ENCODE results near the gene CD22.
"Not testable (repeated sequence)": the region's sequence is repeated elsewhere in the genome, so short reads cannot be mapped to it uniquely, and the experiment has no call there.

CD22 gene

GRCh38 chr19:35345671-35346111, 16.7 kb downstream of the CD22 start:
- no peak for DNase-seq

GRCh38 chr19:35346193-35347052, 17.4 kb downstream of the CD22 start:
- no peak for DNase-seq

DNA sequence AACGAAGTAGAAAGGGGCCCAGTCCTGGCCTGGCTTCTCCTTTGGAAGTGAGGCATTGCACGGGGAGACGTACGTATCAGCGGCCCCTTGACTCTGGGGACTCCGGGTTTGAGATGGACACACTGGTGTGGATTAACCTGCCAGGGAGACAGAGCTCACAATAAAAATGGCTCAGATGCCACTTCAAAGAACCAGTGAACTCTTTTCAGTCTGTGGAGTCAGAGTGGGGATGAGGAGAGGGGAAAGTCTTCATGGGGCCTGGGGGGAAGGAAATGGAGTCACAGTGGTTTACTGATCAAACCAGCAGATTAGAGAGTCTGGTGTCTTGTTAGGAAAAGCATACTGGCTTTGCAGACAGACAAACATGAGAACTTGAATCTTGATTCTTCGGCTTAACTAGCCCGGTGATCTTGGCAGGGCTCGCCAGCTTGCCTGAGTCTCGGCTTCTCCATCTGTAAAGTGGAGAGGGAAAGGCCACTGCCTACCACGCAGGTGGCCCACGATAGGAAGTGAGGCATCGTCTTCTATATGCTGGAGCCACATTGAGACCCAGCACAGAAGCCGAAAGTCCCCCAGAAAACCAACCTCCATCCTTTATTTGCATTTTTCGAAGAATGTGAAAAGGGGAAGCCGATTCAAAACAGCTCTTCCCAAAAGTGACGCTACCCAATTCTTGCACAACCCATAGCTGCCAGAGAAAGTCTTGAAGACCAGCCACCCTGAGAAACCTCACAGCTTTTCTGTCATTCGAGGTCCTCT, 18.4 kb downstream of the CD22 start, which contains the start of gene FFAR1:
FFAR1 (plus strand) TSS at position 732 of the 759 bp plus-strand sequence. CDS start 3,650 bp downstream, outside the sequence.
- DNase-seq, result no peak

GRCh38 chr19:35347930-35348298, 18.9 kb downstream of the CD22 start:
- DNase-seq, result no peak

- no peak for DNase-seq
These were observed 20.1 kb downstream of the CD22 start for GRCh38 chr19:35348911-35349611.

GRCh38 chr19:35349614-35350521, 20.9 kb downstream of the CD22 start:
- no peak for DNase-seq

- no peak for DNase-seq
These were observed 21.6 kb downstream of the CD22 start for GRCh38 chr19:35350591-35350990.

GRCh38 chr19:35351411-35352176, 22.6 kb downstream of the CD22 start:
- no peak for DNase-seq

- no peak for DNase-seq
These were observed 23.1 kb downstream of the CD22 start for GRCh38 chr19:35352177-35352447.

DNA sequence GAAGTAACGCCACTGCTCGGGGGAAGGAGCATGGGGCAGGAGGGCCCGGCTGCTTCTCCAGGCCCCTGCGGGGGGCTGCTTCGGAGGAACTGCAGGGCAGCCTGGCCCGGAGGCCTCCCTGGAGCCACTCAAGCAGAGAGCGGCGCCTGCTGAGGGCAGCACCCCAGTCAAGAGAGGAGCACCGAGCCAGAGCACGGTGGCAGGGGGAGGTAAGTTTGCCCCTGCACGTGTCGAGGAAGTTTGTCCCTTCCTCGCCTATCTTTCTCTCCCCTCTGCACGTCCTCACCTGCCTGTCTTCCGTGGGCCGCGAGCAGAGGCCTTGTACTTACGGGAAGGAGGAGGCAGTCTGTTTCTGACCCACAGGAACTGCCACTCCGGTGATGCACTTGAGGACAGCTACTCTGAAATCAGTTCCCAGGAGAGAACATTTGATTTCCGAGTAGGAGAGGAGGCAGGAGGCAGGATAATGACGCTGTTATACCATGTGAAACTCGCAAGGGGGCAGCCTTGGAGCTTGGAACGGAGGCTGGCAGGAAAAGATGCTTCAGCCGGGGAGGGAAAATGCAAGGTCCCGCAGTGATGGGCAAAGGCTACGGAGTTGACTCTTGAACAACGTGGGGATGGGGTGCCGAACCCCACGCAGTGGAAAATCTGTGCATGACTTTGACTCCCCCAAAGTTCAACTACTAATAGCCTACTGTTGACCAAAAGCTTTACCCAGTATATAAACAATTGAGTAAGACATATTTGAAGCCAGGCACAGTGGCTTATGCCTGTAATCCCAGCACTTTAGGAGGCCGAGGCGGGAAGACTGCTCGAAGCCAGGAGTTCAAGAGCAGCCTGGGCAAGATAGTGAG, 23.7 kb downstream of the CD22 start:
- no peak for DNase-seq

DNA sequence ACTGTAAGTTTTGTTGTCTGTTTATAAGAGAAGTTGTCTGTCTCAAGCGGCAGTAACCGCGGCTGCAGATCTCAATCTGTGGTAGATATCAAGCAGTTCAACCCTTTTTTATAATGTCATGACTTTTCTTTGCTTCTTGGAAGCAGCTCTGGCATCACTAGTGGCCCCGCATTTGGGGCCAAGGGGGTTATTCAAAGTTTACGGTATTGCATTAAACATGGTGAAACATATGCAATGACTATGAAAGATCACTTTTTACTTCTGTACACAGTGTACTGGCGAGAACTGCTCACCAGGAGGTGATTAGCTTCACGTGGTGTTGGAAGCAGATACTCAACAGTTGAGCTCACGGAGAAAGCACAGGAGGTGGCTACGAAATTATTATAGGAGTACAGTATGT, 24.6 kb downstream of the CD22 start:
- DNase-seq, result no peak

DNA sequence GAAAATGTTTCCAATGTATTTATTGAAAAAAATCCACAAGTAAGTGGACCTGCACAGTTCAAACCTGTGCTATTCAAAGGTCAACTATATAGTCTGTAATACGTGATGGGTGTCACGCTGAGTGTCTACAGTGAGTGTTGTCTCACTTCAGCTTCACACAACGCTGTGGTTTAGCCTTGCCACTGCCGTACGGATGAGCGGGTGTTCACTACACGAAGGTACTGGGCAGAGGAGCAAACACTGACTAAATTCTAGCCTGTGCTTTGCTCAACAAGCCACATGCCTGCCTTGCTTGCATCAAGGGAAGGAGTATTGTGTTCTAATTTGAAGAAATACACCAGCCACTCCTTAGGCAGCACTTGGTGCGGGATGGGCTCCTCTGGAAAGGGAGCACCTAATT, 25.9 kb downstream of the CD22 start:
- DNase-seq, result no peak

GRCh38 chr19:35355791-35356460, 26.9 kb downstream of the CD22 start:
- DNase-seq, result no peak

DNA sequence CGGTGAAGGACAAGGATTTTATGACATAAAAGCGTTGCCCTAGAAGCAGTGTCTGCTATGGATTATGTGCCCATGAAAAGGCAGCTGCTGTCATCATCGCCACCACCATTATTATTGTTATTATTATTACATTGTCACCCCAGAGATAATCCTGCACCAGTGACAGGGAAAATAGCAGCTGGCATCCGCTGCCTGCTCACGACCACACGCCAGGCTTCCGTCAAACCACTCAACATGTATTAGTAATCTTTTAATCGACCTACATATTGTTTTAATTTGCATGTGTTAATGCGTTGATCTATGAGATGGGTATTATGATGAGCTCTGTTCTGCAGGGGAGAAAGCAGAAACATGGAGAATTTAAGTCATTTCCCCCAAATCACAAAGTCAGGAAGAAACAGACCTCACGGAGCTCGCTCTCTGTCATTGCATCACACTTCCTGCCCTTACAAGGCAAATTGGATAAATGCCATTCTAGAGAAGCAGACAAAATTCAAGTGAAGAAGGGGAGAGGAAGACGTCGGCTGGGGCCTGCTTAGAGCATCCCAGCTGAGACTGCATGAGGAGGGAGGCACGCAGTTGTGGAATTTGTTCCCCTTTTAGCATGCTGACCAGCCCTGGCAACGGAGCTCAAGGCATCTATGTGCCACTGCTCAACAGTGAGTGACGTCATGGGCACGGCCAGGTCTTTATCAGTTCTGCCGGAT, 29.0 kb downstream of the CD22 start, which contains the start of gene FFAR3:
FFAR3 (plus strand) TSS at position 594 of the 707 bp plus-strand sequence. CDS start 431 bp downstream, outside the sequence.
- no peak for DNase-seq

- not testable (repeated sequence) for DNase-seq
These were observed 29.8 kb downstream of the CD22 start for GRCh38 chr19:35358834-35359233.

DNA sequence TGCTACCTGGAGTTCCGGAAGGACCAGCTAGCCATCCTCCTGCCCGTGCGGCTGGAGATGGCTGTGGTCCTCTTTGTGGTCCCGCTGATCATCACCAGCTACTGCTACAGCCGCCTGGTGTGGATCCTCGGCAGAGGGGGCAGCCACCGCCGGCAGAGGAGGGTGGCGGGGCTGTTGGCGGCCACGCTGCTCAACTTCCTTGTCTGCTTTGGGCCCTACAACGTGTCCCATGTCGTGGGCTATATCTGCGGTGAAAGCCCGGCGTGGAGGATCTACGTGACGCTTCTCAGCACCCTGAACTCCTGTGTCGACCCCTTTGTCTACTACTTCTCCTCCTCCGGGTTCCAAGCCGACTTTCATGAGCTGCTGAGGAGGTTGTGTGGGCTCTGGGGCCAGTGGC, 30.4 kb downstream of the CD22 start:
- DNase-seq, result not testable (repeated sequence)

DNA sequence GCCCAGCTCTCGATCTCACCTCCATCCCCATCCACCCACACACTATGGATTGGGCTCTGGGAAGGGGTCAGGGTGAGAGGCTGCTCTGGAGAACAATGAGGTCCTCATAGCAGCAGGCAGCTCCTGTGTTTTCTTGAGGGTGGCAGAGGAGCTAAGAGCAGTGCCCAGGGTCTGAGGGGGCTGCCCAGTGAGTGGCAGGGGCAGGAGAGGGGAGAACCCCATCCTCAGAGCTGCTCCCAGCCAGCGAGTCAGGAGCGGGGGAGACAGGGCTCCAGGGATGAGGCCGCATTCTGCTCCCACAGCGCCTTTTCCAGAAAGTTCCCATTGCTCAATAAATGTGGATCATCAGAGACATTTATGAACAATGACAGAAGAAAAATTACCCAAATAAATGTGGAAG, 31.1 kb downstream of the CD22 start:
- DNase-seq, result not testable (repeated sequence)

DNA sequence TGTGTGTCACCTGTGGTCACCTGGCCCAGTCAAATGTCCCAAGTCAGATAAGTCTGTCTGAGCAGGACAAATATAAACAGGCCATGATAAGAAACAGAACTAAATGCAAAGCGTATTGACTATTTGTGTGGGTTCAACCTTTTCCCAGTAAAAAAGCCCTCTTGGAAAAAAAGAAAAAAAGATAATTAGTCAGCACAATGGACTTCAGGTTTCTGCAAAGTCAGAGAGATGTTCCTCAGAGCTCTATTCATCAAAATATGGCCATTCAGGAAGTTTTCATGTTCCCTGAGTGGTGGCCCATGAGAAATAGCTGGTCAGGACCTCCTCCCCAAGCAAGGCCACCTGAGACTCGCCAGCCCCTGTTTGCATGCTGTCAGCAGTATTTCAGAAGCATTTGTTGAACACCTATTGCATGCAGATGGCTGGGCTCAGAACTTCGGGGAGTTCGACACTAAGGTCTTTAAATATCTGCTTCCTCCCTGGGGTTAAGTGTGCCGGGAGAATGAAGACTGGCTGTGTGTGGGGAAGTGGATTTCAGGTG, 32.0 kb downstream of the CD22 start:
- DNase-seq, result no peak
